Breast epithelium (tissue), 3 donors: Measurements from ENCODE around the gene KLHL29.

Experiments
- POLR2A ChIP-seq: fragments of 450-650 bp; IDR thresholded peaks from one replicate; pipeline ENCODE4 v1.6.1; 2016; ENCODE audit warnings: antibody characterized with exemption, mild to moderate bottlenecking, moderate library complexity
- POLR2AphosphoS5 ChIP-seq, 3 donors: sonication (generic); formaldehyde crosslinking; IDR thresholded peaks; one replicate each; pipeline ENCODE4 v1.6.1; 2017; ENCODE audit warnings: antibody characterized with exemption in 3 of 3
- TF ChIP-seq, protein P1 (sequence below), 3 donors: fragments of 450-650 bp; IDR thresholded peaks; one replicate each; pipeline ENCODE4 v1.5.1; 2016 to 2017; ENCODE audit warnings: antibody characterized with exemption in 3 of 3, mild to moderate bottlenecking in 3 of 3, moderate library complexity in 3 of 3

DNA sequence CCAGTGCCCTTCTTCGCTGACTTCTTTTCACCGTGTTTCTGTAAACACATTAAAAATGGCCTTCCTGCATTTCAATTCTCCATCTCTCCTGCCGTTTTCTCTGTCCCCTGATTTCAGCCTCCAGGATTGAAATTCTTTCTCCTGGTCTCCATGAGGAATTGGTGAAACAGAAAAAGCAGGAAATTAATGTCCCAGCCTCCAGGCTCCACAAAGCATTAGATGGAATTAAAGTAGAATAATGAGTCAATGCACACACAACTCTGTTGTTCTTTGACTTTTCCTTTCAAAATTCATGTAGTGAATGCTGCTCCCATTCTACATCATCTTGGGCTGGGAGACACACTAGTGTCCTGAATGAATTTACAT lies 209.5 kb downstream of the KLHL29 start:
- TF ChIP-seq, protein P1, sequence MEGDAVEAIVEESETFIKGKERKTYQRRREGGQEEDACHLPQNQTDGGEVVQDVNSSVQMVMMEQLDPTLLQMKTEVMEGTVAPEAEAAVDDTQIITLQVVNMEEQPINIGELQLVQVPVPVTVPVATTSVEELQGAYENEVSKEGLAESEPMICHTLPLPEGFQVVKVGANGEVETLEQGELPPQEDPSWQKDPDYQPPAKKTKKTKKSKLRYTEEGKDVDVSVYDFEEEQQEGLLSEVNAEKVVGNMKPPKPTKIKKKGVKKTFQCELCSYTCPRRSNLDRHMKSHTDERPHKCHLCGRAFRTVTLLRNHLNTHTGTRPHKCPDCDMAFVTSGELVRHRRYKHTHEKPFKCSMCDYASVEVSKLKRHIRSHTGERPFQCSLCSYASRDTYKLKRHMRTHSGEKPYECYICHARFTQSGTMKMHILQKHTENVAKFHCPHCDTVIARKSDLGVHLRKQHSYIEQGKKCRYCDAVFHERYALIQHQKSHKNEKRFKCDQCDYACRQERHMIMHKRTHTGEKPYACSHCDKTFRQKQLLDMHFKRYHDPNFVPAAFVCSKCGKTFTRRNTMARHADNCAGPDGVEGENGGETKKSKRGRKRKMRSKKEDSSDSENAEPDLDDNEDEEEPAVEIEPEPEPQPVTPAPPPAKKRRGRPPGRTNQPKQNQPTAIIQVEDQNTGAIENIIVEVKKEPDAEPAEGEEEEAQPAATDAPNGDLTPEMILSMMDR (IDR thresholded peaks at IDR 0.05), result no peak
- TF ChIP-seq POLR2AphosphoS5 (IDR thresholded peaks at IDR 0.05) (no peak), POLR2A (no peak)
